Fibroblast of upper back skin (primary cell): ENCODE measurements around the gene ERAP2.

Experiments used
- DNase-seq: peaks from one replicate; pipeline ENCODE4 v3.0.0-alpha.2; 2013

ERAP2 gene

GRCh38 chr5:96968614-96969013, 92.3 kb downstream of the ERAP2 start:
- DNase-seq: no peak
